Glomerular visceral epithelial cell (primary cell): Measurements from ENCODE around the gene ARHGAP42.
"Not testable (repeated sequence)": the region's sequence is repeated elsewhere in the genome, so short reads cannot be mapped to it uniquely, and the experiment has no call there.

Experiments
- DNase-seq: peaks from one replicate; pipeline ENCODE4 v3.0.0-alpha.2; 2016; ENCODE audit errors: extremely low spot score

Gene ARHGAP42

DNA sequence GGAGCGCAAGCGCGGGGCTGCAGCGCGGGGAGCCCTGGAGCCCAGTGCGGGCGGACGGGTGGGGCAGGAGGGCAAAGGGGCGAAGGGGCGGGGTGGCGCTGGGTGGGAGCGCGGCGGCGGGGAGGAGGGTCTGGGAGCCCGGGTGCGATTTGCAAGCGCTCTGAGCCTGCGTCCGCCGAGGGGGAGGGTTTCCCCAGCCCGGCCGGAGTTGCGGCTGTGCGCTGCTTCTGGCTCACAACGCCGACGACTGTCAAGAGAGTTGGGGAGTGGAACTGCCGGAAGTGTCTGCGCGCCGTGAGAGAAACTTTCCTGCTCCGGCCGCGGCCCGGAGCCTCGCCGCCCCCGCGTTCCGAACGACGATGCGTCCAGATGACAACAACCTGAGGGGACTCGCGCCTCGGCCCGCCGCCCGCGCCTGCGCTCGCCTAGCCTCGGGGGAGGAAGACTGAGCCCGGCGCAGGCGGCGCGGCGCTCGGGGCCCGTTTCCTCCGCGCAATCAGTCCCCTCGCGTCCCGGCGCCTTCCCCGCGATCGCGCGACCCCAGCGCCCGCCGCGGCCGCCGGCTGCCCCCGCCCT, at the start of gene ARHGAP42:
Gene ARHGAP42, plus strand, starts transcription at position 235 of the 576 bp plus-strand sequence. CDS start 391 bp downstream, outside the sequence.
- peak; percentile 64 for DNase-seq

DNA sequence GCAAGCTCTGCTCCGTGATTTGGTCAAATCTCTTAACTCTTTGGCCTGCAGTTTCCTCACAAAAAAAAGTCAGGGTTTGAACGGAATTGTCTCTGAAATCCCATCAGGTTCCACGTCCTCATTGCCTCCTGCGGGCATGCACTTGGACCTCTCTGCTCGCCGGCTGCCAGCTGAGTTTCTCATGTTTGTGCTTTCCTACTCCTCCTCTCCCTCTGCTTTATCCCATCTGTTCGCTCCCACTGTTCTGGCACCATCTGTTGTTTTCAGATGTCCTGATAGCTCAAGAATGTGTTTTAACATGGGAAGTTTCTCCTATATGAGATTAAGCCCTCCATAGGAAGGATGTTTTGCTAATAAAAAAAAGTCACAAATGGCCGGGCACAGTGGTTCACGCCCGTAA, 49.4 kb upstream of the ARHGAP42 start:
- DNase-seq, result no peak

DNA sequence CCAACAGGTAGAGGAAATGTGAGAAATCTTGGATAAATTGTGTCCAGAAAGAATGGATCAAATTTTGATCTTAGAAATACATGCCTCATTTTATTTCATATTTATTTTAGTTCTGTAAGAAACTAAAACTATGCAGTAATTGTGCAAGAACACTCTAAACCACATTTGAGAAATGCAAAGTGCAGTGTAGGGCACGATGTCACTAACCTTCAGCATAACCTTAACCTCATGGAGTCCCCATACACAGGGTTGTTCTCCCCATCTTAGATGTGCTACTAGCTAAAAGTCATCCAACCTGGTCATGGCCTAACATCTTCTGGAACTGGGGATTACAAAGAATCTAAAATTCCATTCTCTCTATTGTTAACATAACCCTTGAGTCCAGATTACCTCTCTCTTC, 48.4 kb upstream of the ARHGAP42 start:
- DNase-seq, result no peak

- no peak for DNase-seq
Observed at GRCh38 chr11:100639140-100639539, 47.9 kb upstream of the ARHGAP42 start.

- DNase-seq, result no peak
Observed at GRCh38 chr11:100640071-100640470, 47.0 kb upstream of the ARHGAP42 start.

GRCh38 chr11:100640646-100641045, 46.4 kb upstream of the ARHGAP42 start:
- no peak for DNase-seq

DNA sequence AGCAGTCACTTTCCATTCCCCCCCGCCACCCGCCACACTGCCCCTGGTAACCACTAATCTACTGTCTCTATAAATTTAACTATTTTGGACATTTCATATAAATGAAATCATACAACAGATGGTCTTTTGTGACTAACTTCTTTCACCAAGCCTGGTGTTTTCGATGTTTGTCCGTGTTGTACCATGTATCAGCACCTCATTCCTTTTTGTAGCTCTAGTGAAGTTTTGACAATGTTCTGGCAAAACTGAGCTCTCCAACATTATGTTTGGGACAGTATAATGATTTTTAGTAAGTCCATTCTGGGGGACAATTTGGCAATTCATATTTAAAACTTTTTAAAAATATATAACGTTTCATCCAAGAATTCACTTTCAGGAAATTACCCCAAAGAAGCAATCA, 45.6 kb upstream of the ARHGAP42 start:
- no peak for DNase-seq

GRCh38 chr11:100646545-100646944, 40.5 kb upstream of the ARHGAP42 start:
- no peak for DNase-seq

- DNase-seq, result no peak
Observed at GRCh38 chr11:100647861-100648260, 39.2 kb upstream of the ARHGAP42 start.

- DNase-seq, result no peak
Observed at GRCh38 chr11:100663583-100663982, 23.5 kb upstream of the ARHGAP42 start.

DNA sequence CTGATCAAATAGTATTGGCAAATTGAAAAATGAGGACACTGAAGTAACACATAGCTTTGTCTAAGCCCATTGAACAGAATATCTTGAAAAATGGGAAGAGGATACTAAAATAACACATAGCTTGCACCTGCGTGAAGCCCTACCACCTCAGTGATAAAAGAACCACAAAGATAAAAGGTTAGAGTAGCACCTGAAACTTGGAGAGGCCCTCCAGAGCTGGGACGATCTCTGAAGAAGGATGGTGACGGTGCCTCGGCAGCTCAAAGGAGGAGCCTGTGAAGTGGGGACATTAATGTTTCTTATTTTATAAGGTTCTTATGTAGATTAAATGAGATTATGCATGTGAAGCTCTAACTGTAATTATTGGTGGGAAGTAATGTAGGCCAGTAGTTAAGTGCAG, 23.1 kb upstream of the ARHGAP42 start:
- no peak for DNase-seq

GRCh38 chr11:100666816-100667215, 20.3 kb upstream of the ARHGAP42 start:
- not testable (repeated sequence) for DNase-seq

DNA sequence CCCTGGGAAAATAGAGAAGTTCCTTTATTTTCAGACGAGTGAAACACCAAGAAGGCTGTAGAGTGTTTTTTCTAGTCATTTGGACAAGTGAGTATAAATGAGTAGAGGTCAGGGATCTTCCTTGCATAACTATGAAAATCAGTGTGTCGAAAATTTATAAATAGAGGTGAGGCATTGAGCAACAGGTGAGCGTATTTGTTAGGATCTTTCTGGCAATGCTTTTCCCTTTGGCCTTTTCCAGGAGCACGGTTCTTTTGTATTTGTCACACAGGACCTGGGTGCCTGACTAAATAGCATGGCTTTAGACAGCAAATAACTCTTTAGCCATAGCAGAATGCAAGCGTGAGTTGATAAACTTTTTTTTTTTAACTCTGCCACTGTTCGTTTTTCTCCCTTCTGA, 19.6 kb upstream of the ARHGAP42 start:
- DNase-seq, result no peak

DNA sequence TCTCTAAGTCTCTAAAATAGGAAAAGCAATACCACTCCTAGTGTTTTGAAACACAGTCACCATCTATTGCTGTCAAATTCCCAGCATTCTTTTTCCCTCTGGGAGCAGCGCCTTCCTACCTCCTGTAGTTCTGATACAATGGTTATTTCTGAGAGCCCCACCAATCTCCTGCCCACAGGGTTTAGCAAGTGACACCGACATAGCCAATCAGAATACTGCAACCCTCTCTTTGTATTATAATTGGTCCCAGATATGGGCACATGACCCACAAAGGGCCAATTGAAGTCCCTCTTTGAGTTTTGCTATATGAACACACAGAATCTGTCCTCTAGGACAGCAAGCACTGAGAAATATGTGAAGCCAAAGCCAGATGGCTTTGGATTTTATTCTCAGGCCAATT, 16.9 kb upstream of the ARHGAP42 start:
- DNase-seq, result no peak

- DNase-seq, result no peak
Observed at GRCh38 chr11:100671471-100671870, 15.6 kb upstream of the ARHGAP42 start.

DNA sequence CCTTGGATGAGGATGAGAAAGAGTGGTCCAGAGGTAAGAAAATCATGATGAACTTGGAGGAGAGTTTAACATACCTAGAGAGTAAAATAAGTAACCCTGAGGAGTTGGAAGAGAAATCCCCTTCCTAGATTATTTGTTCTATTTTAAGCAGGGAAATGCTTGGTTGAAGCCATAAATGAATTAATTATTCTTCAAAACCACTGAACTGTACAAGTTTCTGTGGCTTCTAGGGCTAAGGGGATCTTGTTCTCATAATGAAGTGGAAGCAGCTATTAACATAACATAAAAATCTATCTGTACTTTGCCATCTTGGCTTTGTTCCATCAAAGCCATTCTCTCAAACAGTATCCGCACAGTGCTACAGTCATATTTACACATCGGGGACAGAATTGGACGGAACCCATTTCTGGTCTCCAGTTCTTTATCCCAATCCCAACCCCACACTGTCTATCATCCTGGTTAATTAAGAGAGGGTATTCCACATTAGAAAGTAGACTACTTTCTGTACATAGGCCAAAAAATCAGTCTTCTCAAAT, 14.5 kb upstream of the ARHGAP42 start:
- DNase-seq, result no peak

- peak; percentile 8 for DNase-seq
Observed at GRCh38 chr11:100673063-100673462, 14.0 kb upstream of the ARHGAP42 start.

GRCh38 chr11:100674212-100674611, 12.9 kb upstream of the ARHGAP42 start:
- DNase-seq, result no peak

GRCh38 chr11:100675115-100675650, 11.9 kb upstream of the ARHGAP42 start:
- no peak for DNase-seq

GRCh38 chr11:100676901-100677300, 10.2 kb upstream of the ARHGAP42 start:
- no peak for DNase-seq

GRCh38 chr11:100677796-100678195, 9.3 kb upstream of the ARHGAP42 start:
- DNase-seq, result no peak

DNA sequence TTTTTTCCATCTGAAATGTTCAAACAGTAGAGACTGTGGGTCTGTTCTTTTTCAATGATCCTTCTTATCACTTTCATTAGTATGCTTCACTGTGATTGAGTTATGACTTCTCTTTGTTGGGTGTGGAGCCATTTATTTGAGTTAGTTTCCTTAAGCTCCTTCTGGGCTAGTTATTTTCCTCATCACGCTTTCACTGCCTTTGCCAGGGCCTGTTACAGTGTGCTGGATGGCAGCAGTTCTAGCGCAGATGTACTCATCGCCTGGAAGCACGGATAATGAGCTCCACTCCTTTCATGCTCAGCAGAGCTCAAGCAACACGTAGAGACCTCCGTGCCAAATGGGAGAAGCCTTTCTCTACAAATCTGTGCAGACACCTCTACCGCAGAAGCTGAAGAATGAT, 7.0 kb upstream of the ARHGAP42 start:
- no peak for DNase-seq

DNA sequence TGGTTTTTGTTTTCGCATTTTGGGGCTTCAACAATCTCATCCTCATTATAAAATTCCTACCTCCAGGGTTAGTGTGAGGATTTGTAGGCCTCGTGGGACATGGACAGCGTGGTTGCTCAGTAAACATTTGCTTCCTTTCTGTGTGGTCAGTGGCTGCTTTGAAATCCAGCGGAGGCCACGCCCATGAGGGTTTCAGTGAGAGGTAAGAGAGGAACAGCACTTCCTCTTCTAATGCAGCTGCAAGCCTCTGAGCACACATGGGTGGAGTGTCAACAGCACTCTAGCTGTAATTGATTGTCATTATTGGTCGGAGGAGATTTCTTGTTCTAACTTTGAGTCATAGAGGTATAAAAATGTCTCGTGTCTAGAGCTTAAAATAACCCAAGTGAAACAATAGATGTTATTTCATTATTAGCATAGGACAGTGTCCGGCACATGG, 6.0 kb upstream of the ARHGAP42 start:
- peak; percentile 45 for DNase-seq
